GM19035 (cell line): Measurements from ENCODE around the gene EML2.
"Not testable (repeated sequence)": the region's sequence is repeated elsewhere in the genome, so short reads cannot be mapped to it uniquely, and the experiment has no call there.

Experiments used
- ATAC-seq: cut with Tn5 transposase; IDR thresholded peaks from one replicate; pipeline ENCODE4 v1.9.1; 2021; ENCODE audit not compliant: unreplicated experiment

The EML2 gene, protein sequence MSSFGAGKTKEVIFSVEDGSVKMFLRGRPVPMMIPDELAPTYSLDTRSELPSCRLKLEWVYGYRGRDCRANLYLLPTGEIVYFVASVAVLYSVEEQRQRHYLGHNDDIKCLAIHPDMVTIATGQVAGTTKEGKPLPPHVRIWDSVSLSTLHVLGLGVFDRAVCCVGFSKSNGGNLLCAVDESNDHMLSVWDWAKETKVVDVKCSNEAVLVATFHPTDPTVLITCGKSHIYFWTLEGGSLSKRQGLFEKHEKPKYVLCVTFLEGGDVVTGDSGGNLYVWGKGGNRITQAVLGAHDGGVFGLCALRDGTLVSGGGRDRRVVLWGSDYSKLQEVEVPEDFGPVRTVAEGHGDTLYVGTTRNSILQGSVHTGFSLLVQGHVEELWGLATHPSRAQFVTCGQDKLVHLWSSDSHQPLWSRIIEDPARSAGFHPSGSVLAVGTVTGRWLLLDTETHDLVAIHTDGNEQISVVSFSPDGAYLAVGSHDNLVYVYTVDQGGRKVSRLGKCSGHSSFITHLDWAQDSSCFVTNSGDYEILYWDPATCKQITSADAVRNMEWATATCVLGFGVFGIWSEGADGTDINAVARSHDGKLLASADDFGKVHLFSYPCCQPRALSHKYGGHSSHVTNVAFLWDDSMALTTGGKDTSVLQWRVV

DNA sequence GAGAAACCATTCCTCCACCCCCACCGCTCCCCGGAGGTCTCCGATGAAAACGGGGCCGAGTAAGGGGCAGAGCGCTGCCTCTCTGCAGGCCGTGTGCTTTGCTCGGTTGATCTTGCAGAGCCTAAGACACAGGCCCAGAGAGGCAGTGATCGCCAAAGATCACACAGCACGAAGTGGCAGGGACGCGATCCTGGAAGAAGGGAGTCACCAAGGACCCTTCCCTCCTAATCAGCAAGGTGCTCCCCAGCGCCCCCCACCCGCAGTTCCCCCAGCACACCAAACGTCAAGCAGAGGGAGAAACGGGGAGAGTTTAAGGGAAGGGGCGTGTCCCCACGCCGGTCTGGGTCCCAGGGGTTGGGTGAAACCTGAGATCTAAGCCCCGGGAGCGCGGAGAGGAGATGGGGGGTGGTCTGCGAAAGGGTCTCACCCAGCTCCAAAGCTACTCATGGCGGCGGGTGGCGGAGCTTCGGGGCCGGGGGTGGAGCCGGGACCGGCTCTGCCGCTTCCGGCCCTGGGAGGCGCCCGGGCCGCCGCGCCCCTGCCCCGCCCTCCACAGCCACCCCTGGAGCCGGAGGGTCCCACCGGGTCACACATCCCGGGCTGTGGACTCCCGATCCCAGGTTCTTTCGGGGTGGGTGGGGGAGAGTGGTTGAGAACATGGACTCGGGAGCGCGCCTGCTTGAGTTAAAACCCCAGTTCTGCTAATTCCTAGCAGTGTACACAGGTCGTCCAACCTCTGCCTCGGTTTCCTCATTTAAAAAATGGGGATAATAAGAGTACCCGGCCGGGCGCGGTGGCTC lies at the start of gene EML2:
TSS of gene EML2 (minus strand) at position 468 of the 800 bp plus-strand sequence. CDS start at position 447, 21 bp downstream.
- no peak for ATAC-seq

DNA sequence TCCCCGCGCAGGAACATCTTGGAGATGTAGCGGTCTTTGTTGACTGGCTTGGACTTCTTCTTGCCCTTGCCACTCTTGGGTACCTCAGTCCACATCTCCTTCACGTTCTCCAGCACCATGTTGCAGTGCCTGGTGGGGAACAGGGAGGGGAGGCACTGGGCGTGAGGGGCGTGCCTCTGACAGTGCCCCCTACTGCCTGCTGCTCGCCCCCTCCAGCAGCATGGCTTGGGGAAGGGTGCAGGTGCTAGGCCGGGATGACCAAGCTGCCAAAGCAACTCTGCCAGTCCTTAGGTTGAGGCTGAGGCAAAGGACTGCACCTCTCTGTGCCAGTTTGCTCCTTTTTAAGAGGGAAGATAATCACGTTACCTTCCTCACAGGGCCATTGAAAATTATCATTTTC lies 48.4 kb upstream of the EML2 start:
- ATAC-seq, result no peak

DNA sequence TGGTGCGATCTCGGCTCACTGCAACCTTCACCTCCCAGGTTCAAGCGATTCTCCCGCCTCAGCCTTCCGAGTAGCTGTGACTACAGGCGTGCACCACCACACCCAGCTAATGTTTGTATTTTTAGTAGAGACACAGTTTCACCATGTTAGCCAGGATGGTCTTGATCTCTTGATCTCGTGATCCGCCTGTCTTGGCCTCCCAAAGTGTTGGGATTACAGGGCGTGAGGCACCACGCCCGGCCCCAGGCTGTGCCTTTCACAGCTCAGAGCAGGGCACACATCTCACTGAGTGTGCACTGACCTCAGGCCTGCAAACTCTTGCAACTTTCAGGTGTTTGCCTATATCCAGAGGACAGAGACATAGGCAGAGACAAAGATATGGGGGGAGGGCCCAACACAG lies 45.8 kb upstream of the EML2 start:
- ATAC-seq, result not testable (repeated sequence)

DNA sequence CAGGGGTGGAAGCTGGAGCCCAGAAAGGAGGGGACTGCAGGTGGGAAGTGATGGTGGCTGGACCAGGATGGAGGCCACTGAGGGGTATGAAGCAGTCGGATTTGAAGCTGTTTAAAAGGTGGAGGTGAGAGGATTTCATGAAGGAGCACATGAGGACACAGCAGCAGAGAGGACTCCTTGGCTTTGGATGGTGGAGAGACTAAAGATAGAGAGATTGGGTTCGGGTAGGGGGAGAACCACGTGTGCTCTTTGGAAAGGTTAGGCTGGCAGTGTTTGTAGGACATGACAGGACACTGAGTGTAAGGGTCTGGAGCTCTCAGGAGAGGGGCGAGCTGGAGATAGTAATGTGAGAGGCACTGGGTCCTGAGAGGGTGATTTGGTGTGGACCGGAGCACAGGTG lies 43.7 kb upstream of the EML2 start:
- no peak for ATAC-seq

DNA sequence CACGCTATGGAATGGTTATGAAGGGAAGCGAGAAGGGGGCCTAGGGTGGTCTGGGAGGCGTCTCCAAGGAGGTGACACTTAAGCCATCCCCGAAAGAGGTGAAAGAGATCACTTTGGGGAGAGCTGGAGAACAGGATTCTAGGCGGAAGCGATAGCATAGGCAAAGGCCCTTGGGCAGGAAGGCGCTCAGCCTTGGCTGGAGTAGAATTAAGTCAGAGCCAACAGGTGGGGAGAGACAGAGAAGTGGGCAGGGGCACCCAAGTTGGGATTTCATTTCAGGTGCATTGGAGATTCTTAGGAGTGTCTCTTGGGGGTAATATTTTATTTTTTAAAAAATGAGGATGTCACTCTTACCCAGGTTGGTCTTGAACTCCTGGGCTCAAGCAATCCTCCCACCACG lies 42.9 kb upstream of the EML2 start:
- ATAC-seq, result no peak

DNA sequence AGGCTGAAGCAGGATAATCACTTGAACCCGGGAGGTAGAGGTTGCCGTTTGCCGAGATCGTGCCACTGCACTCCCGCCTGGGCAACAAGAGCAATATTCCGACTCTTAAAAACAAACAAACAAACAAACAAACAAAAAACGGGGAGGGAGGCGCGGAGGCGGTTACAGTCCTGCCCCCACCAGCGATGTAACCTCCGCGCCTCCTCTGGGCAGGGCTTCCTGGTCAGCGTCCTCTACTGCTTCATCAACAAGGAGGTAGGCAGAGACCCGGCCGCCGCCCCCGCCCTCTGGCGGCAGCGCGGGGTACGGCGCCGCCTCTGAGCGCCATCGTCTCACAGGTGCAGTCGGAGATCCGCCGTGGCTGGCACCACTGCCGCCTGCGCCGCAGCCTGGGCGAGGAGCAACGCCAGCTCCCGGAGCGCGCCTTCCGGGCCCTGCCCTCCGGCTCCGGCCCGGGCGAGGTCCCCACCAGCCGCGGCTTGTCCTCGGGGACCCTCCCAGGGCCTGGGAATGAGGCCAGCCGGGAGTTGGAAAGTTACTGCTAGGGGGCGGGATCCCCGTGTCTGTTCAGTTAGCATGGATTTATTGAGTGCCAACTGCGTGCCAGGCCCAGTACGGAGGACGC lies 42.3 kb upstream of the EML2 start:
- ATAC-seq, result peak; percentile 74

DNA sequence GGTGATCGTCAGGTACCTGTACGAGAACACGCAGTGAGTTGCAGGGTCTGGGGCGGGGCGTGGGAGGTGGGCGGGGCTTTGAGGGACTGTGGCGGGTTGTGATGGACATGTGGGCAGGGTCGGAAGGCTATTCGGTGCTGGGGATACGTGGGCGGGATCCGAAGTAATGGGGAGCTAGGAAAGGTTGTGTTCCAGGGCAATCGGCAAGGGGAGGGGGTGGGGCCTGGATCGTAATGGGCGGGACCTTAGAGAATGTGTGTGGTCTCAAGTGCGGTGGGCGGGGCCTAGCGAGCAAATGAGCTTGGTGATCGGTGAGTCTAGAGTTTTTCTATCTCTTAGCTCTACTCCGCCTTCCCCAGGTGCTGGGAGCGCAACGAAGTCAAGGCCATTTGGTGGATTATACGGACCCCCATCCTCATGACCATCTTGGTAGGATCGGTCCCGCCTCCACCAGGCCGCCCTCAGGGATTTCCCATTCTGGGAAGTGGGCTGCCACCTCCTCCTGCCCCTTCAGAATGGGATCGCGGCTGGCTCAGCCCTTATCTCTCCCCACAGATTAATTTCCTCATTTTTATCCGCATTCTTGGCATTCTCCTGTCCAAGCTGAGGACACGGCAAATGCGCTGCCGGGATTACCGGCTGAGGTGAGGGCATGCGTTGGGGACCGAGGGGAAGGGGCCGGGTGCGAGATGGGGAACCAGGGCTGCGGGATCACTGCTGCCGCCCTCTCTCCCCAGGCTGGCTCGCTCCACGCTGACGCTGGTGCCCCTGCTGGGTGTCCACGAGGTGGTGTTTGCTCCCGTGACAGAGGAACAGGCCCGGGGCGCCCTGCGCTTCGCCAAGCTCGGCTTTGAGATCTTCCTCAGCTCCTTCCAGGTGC lies 38.4 kb upstream of the EML2 start:
- peak; percentile 41 for ATAC-seq

DNA sequence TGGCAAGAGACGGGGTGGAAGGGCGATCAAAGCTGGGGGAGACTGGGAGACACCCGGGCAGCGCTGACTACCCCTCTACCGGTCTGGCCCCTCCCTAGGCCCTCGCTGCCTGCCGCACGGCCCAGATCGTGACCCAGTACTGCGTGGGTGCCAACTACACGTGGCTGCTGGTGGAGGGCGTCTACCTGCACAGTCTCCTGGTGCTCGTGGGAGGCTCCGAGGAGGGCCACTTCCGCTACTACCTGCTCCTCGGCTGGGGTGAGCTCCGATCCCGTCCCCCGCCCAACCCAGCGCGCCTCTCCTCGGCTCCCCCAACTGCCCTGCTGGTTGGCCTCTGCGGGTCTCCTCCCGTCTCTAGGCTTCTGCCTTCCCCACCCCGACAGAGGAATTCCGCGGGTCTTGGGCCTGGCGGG lies 37.7 kb upstream of the EML2 start:
- ATAC-seq, result peak; percentile 16

DNA sequence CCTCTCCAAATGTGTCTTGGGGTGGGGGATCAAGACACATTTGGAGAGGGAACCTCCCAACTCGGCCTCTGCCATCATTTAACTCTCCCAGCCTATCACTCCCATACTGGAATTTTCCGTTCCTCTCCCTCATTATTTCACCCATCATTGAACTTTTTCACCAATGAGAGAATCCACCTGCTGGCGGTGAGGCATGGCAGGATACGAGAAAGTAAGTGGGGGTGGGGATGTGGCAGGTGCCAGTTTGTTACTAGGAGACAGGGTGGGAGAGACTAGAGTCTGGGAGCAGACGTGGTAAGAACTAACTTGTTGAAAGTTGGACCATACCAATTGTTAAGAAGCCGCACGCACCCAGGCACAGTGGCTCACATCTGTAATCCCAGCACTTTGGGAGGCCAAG lies 35.7 kb upstream of the EML2 start:
- ATAC-seq, result no peak

DNA sequence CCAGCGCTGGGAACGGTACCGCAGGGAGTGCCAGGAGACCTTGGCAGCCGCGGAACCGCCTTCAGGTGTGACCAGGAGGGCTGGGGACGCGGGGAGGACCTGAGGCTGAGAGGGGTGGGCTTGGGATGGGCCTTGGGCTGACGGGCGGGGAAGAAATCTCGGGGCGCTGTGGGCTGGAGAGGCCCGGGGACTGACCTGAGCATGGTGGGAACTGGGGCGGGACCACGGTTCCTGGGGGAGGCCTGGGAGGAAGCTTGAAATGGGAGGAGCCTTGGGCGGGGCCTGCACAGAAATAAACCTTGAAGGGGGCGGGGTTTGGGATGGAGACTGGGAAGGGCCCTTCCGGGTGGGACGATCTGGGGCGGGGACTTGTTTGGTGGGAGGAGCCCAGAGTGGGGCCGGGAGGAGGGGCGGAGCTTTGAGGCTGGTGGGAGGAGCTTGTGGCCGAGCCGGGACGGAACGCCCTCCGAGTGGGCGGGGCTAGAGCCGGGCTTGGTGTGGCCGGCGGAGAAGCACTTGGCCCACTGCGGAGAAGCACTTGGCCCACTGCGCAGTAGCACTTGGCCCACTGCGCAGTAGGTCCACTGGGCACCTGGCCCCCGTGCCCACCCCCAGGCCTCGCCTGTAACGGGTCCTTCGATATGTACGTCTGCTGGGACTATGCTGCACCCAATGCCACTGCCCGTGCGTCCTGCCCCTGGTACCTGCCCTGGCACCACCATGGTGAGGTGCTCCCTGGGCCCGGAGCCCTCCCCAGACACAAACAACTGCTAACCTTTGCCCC lies 31.7 kb upstream of the EML2 start:
- ATAC-seq, result peak; percentile 50

DNA sequence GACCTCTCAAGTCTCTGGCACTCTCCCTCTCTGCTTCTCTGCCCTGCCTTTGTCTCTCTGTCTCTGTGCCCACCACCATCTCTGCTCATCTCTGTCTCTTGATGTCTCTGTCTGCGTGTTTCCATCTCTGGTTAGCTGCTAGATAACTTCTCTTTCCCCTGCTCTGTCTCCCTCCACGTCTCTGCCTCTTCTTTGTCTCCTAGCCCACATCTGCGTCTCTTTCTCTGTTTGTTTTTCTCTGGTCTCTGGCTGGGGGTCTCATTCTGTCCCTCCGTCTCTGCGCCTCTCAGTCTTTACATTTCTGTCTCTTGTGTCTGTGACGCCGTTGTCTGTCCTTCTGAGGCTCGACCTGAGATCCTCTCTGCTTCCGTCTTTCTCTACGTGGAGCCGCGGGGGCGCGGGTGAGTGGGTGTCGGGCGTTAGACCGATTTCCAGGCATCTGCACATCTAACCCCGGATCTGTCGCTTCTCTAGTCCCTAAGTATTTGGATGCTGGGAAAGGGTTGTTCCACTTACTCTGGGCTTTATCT lies 29.2 kb upstream of the EML2 start:
- ATAC-seq, result no peak

DNA sequence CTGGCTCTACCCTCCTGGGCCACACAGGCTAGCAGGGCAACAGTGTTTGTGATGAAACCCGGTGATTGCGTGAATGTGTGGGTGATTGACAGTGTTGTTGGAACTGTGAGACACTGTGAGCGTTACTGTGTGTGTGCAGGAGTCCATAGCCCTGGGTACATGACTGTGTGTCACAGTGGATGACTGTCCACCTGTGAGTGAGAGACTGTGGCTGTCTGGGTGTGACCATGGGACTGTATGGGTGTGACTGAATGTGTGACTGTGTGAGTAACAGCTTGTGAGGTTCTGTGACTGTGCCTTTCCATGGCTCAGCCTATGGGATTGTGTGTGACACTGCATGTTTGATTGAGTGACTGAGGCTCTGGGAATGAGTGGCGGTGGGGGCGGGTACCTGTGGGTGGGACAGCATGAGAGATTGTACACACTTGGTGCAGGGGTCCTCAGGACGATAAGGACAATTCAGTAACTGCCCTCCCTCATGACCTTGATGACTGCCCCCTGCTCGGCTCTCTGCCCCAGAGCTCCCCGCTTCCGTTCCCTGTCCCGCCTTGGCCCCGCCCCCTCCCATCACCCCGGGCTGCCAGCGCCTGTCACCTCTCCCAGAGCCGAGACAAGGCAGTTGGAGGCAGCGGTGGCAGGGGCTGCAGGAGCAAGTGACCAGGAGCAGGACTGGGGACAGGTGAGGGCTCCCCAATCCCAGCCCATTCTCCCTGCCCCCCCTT lies 28.6 kb upstream of the EML2 start, which contains the start of gene GIPR:
TSS of gene GIPR (plus strand) at position 602 of the 722 bp plus-strand sequence. CDS start 1,300 bp downstream, outside the sequence.
- no peak for ATAC-seq

DNA sequence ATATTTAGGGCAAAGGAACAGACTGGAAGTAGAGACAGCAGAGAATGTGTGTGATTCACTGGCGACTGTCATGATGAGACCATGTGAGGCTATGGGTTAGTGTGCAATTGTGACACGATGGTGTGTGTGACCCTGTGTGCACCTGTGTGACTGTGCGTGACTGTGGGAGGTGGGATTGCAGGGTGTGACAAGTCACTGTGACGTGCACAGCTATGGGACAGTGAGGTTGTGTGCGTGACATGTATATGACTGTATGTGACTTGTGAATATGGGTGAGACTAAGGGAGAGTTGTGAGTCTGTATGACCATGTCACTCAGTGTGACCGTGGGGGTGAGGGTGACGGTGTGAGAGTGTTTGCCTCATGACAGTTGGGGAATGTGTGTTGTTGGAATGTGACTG lies 25.4 kb upstream of the EML2 start:
- no peak for ATAC-seq

DNA sequence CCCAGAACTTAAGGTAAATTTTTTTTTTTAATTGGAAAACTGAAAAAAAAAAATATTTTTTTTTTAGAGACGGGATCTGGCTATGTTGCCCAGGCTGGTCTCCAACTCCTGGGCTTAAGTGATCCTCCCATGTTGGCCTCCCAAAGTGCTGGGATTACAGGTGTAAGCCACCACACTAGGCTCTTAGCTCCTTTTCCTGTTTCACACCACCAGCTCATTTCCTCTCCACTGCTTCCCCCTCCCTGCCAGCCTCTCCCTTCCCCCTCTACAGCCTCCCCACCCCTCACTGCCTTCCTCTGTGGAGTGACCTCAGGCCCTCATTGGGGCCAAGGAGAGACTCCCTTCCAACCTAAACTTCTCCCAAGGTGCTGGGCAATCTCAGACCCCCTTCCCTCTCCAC lies 24.6 kb upstream of the EML2 start:
- no peak for ATAC-seq

DNA sequence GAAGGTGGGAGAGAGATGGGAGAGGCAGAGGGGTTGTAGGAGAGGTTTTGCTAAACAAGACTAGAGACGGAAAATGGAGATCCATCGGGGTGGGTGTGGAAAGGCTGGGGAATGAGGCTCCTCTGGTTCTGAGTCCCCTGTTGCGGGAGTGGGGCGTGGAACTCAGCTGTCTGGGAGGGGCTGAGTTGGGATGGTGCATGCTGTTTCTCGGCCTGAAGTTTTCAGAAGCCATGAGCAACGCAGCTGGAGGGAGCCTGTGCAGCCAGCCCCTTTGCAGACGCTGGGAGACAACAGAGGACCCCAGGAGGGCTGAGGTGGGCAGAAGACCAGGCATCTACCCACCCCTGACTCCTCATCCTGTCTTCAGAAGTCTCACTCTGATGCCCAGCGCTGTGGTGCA lies 21.4 kb upstream of the EML2 start:
- no peak for ATAC-seq

DNA sequence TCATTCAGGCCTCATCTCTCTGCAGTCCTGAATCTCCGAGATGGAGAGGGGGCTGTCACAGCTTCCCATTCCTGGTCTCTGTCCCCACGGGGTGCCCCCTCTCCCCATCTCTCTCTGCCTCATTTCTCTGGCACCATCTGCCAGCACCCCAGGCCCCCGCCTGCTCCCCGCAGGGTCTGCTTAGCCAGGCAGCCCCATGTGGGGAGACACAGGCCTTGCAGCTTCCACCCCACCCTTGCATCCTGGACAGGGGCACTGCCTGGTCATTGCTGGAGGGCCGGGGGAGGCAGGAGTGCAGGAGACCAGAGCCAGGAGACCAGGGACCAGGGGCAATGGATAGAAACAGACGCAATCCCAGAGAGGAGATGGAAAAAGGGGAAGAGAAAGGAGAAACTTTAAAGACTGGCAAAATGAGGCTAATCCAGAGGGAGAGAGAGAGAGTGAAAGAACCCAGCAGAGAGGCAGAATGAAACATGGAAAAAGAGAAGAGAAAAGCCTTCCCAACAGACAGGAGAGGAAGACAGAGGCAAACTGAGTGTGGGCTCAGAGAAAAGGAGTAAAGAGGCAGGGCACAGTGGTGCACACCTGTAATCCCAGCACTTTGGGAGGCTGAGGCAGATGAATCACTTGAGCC lies 20.0 kb upstream of the EML2 start:
- ATAC-seq, result no peak

DNA sequence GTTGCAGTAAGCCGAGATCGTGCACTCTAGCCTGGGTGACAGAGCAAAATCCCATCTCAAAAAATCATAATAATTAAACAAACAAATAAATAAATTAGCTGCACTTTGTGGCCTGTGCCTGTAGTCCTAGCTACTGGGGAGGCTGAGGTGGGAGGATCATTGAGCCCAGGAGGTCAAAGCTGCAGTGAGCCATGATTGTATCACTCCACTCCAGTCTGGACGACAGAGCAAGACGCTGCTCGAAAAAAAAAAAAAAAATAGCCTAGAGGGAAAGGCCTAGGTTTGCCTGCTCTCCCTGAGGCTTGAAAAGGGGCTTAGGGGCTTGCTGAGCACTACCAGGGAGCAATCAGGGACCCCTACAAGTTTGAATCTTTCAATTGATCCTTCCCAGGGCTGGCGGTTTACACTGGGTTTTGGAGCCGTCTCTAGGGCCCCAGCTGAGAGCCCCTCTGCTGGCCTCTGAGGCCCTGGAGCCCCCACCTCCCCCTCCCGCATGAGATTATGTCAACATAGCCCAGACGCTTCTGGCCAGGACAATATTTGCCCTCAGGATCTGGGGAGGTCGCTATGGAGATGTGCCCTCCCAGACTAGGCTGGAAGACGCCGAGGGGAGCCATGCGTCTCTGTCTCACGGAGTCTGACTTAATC lies 18.4 kb upstream of the EML2 start:
- ATAC-seq, result no peak

DNA sequence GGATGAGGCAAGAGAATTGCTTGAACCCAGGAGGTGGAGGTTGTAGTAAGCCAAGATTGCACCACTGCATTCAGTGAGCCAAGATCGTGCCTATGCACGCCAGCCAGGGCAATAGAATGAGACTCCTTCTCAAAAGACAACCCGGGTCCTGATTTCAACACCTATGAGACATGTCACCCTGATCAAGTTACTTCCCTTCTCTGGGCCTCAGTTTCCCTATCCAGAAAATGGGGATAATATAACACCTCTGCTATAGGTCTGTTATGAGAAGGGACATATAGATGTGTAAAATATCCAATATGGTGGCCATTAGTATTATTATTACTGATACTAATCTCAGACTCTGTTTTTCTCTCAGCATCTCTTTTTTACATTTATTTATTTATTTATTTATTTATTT lies 15.9 kb upstream of the EML2 start:
- no peak for ATAC-seq
